ENCODE results near the gene HS1BP3. TPM values are rescaled to one million over a fixed set of nuclear protein-coding genes. Genes with fewer than 3 reads are reported as not detected.

The HS1BP3 gene
- total RNA-seq, 1 donor from 2014 or later = 16.5 TPM

DNA sequence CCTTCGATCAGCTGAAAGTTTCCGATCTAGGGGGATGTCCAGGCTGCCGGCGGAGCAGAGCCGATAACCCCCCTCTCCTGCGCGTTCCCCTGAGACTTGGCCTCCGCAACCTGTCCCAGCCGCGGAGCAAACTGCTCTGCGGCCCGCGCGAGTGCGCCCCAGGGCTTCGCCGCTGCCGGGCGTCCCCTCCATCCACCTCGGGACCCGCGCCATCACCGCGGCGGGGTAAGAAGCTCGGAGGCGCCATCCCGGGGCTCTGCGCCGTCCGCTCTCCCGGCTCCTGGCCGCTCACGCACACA is 15.1 kb upstream of the HS1BP3 start:
- Mint-ChIP-seq H3K9me3 (no peaks in the 10 kb centered on the region), H3K27ac (no peak overlapping the region), H3K4me1 (peaks cover 14% of the 10 kb centered on the region), H3K27me3 (ENCODE audit: low read depth) (peaks cover 94% of the 10 kb centered on the region), H3K36me3 (no peaks in the 10 kb centered on the region), H3K4me3 (peak overlapping the region; percentile 60)
- no peak for DNase-seq (ENCODE audit: low spot score in 2 of 2, unreplicated experiment in 2 of 2)
- TF ChIP-seq, protein P1, sequence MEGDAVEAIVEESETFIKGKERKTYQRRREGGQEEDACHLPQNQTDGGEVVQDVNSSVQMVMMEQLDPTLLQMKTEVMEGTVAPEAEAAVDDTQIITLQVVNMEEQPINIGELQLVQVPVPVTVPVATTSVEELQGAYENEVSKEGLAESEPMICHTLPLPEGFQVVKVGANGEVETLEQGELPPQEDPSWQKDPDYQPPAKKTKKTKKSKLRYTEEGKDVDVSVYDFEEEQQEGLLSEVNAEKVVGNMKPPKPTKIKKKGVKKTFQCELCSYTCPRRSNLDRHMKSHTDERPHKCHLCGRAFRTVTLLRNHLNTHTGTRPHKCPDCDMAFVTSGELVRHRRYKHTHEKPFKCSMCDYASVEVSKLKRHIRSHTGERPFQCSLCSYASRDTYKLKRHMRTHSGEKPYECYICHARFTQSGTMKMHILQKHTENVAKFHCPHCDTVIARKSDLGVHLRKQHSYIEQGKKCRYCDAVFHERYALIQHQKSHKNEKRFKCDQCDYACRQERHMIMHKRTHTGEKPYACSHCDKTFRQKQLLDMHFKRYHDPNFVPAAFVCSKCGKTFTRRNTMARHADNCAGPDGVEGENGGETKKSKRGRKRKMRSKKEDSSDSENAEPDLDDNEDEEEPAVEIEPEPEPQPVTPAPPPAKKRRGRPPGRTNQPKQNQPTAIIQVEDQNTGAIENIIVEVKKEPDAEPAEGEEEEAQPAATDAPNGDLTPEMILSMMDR (IDR thresholded peaks at IDR 0.05; ENCODE audit: unreplicated experiment) = no peak

DNA sequence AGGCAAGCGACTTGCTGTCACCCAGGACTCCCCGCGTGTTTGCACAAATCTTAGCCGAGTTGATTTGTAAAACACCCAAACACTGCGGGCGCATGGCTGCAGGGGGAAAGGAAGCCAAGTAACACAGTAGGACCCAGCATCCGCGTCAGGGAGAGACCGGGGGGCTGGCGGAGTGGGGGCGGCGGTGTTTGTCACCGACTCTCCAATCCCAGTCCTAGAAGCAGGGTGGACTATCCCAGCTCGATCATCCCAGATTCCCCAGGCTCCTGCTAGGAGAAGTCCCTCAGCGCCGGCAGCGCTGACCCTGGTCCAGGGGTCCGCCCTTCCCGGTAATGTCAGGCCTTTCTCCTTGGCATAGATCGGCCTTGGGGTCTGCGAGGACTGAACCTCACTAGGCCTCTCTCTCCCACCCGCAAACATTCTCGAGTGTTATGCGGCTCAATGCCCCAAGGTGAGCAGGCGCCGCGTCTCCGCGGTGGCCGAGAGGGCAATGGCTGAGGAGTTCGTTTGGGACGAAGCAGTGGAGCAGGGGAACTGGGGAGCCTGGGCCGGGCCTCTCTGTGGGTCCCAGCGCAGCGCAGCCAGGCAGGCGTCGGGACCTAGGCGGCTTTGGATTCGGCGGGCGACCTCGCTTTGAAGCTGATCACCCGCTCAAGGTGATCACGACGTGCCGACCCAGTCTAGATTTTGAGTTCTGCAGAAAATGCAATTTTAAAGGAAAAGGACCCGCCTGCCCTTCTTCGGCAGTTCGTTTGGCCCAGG is 14.5 kb upstream of the HS1BP3 start:
- Mint-ChIP-seq H3K4me1 (peaks cover 14% of the 10 kb centered on the region), H3K27me3 (ENCODE audit: low read depth) (peaks cover 95% of the 10 kb centered on the region), H3K36me3 (no peaks in the 10 kb centered on the region), H3K27ac (no peak overlapping the region), H3K9me3 (no peaks in the 10 kb centered on the region), H3K4me3 (peak overlapping the region; percentile 60)
- TF ChIP-seq, protein P1 (IDR thresholded peaks at IDR 0.05; ENCODE audit: unreplicated experiment) = no peak
- no peak for DNase-seq (ENCODE audit: low spot score in 2 of 2, unreplicated experiment in 2 of 2)

DNA sequence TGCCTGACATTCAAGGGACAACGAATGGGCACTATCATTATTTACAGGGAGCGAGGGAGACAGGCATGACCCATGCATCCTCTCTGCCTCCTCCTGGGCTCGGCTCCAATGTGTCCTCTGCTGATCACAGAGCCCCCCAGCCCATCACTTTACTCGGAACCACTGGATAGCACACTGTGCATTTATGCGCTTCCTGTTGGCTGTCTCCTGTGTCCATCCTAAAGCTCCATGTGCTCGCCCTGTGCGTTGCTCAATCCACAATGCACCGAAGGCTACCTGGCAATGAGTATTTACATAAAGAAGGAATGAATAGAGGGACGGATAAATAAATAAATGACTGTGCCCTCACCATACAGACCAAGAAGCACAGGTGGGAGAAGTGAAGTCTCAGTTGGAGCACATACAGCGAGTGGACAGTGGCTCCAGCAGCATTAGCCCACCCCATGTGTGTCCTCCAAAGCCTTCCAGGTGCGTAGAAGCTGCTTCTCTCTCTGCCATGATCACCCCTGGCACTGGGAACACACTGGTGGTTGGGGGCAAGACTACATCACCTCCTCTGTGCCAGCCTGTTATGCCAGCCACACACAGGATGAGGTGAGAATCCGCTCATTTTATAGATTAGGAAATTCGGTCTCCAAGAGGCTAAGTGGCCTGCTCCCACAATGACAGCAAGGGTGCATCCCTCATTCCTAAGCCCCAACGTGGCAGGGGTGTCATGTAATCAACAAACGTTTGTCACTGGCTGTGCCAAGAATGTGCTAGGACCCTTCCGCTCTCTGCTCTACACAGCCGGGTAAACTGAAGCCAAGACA is 13.7 kb upstream of the HS1BP3 start:
- Mint-ChIP-seq H3K27me3 (ENCODE audit: low read depth) (peaks cover 95% of the 10 kb centered on the region), H3K27ac (no peak overlapping the region), H3K4me1 (peaks cover 11% of the 10 kb centered on the region), H3K9me3 (no peaks in the 10 kb centered on the region), H3K4me3 (no peak overlapping the region), H3K36me3 (no peaks in the 10 kb centered on the region)
- TF ChIP-seq, protein P1 (IDR thresholded peaks at IDR 0.05; ENCODE audit: unreplicated experiment) = no peak
- no peak for DNase-seq (ENCODE audit: low spot score in 2 of 2, unreplicated experiment in 2 of 2)

DNA sequence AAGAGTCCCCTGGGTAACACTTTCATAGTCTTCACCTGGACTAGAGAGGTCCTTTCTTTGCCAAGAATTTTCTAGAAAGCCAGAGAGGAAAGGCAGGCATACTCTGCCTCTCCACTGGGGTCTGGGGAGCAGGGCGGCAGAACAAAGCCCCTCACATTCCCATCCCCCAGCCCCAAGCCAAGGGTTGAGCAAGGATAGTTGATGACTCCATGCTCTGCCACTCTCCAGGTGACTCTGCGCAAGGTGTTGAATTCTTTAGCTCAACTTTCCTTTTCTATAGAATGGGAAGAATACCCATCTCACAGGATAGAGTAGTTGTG is 13.1 kb upstream of the HS1BP3 start:
- H3K36me3 Mint-ChIP-seq = no peaks in the 10 kb centered on the region
- H3K27ac Mint-ChIP-seq = no peak overlapping the region
- peaks cover 95% of the 10 kb centered on the region for H3K27me3 Mint-ChIP-seq (ENCODE audit: low read depth)
- H3K4me3 Mint-ChIP-seq = no peak overlapping the region
- DNase-seq (ENCODE audit: low spot score in 2 of 2, unreplicated experiment in 2 of 2) = no peak
- TF ChIP-seq, protein P1 (IDR thresholded peaks at IDR 0.05; ENCODE audit: unreplicated experiment) = no peak
- H3K4me1 Mint-ChIP-seq = peaks cover 9% of the 10 kb centered on the region
- no peaks in the 10 kb centered on the region for H3K9me3 Mint-ChIP-seq

DNA sequence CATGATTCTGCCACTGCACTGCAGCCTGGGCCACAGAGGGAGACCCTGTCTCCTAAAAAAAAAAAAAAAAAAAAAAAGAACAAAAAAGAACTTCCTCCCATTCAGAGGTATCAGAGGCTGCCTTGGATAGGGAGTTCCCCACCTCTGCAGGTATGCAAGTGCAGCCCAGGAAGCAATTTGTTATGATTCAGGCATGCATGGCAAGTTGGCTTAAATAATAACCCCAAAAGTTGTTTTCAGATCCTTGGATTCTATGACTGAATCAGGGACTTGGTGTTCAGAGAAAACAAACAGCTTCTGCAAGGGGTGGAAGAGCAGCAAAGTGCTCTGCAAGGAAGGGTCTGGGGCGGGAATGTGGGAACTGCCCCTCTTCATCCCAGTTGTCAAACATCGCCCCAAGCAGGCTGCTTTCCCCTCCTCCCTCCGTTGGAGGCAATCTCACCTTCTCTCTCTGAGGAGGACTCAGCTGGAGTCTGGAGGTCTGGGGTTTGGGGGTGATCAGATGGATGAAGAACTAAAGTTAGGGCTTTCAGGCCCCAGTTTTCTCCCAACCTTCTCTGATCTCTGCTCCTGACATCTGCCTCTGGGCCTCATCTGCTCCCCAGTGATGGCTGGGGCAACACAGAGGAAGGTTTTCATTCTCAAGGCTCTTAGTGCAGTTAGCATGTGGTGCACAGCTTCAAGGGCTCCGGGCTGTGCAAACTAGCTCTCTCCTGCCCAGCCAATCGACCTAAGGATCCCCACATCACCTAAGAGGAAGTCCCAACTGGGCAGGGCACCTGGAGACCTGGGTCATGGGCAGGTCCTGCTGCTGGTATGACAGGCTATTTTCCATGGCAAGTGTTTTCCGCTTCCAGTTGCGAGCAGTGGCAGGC is 12.5 kb upstream of the HS1BP3 start:
- Mint-ChIP-seq H3K4me1 (peaks cover 9% of the 10 kb centered on the region), H3K27ac (no peak overlapping the region), H3K36me3 (no peaks in the 10 kb centered on the region), H3K9me3 (no peaks in the 10 kb centered on the region), H3K27me3 (ENCODE audit: low read depth) (peaks cover 94% of the 10 kb centered on the region), H3K4me3 (no peak overlapping the region)
- no peak for DNase-seq (ENCODE audit: low spot score in 2 of 2, unreplicated experiment in 2 of 2)
- TF ChIP-seq, protein P1 (IDR thresholded peaks at IDR 0.05; ENCODE audit: unreplicated experiment) = no peak

Measured in mesothelial cell of epicardium (in vitro differentiated cells).